Body of pancreas (tissue), 4 donors: ENCODE data around the gene FRMD5. TPM values are rescaled to one million over a fixed set of nuclear protein-coding genes. Genes with fewer than 3 reads are reported as not detected.

Experiments used
- ATAC-seq: fragments of 150-250 bp; one replicate; pipeline ENCODE4 v1.9.1; 2016
- DNase-seq, 4 donors: peaks; one replicate each; pipeline ENCODE4 v3.0.0-alpha.2; 2019
- H3K27ac ChIP-seq, 4 donors: fragments of 200-600 bp; sonication (generic); 1 replicate in 3 of 4; 2 replicates in 1 of 4; pipeline versions ENCODE4 v1.5.1 to v1.6.1; 2016 to 2019; ENCODE audit warnings: mild to moderate bottlenecking in 1 of 4, mixed read lengths in 1 of 4, moderate library complexity in 1 of 4
- H3K27me3 ChIP-seq, 2 donors: fragments of 200-600 bp; sonication (generic); one replicate each; pipeline ENCODE4 v1.6.0; 2016; ENCODE audit warnings: mild to moderate bottlenecking in 1 of 2
- H3K36me3 ChIP-seq, 2 donors: fragments of 200-600 bp; sonication (generic); replicated peaks in 1 of 2; 2 replicates each; pipeline ENCODE4 v1.5.1; 2016; ENCODE audit warnings: low read depth in 2 of 2; ENCODE audit not compliant: insufficient read depth in 1 of 2
- H3K4me1 ChIP-seq: fragments of 200-600 bp; sonication (generic); one replicate; pipeline ENCODE4 v1.6.0; 2016
- H3K4me3 ChIP-seq, 2 donors: fragments of 200-600 bp; sonication (generic); 1 replicate in 1 of 2; 2 replicates in 1 of 2; pipeline ENCODE4 v1.5.1; 2016 to 2019
- H3K9me3 ChIP-seq, 3 donors: fragments of 200-600 bp; sonication (generic); 1 replicate in 2 of 3; 2 replicates in 1 of 3; pipeline ENCODE4 v1.5.1; 2016
- CTCF ChIP-seq, 7 experiments: fragments of 450-650 bp in 4 of 7; fragments of 200-600 bp in 3 of 7; sonication (generic) in 3 of 7; IDR thresholded peaks; one replicate each; pipeline ENCODE4 v1.5.1; 2016 to 2019; ENCODE audit warnings: antibody characterized with exemption in 7 of 7
- POLR2A ChIP-seq, 3 donors: fragments of 450-650 bp; IDR thresholded peaks; one replicate each; pipeline ENCODE4 v1.6.1; 2016; ENCODE audit warnings: antibody characterized with exemption in 3 of 3, mild to moderate bottlenecking in 2 of 3
- WGBS, 2 donors: methylation state at CpG; one replicate each; pipeline ENCODE4 v1.1.5; 2017; 5-methylcytosine and 5-hydroxymethylcytosine counted together
- intact Hi-C: fragments of 100-400 bp; cut with DNase I; formaldehyde crosslinking; loops from one replicate; pipeline ENCODE4 v1.15.1; 2023
- total RNA-seq, 2 donors: library from RNA; depleted of rRNA; stranded (reverse); fragments of >200 nt; gene quantifications; one replicate each; pipeline ENCODE4 v1.1.0, GENCODE V29; 2016

FRMD5 gene
- total RNA-seq, 2 donors from 2014 or later = 1.3 TPM; not detected in 1

DNA sequence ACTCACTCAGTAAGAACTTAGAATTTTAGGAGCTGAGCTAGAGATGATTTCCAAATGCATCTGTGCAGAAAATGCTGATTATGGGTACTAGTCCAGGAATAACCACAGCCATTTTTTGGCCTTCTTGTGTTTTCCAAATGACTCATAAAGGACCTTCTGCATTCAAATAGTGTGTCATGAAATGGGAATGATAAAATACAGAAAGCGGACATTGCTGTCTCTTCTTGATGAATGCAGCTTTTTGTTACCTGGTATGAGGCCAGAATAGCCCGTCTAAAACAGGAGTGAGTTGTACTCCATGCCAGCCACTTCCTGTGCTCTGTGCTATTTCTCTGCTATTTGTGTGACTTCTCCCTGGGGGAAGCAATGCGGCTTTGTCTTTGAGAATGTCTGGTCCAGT, 20.5 kb upstream of the FRMD5 start:
- intact Hi-C loops = no loop called here
- Histone ChIP-seq H3K4me1 (no peaks in the 10 kb centered on the region), H3K27me3 (no peaks in the 10 kb centered on the region), H3K9me3 (no peaks in the 10 kb centered on the region), H3K27ac (no peak overlapping the region), H3K4me3 (no peak overlapping the region), H3K36me3 (no peaks in the 10 kb centered on the region)
- no peak for ATAC-seq
- WGBS, 2 donors = 56 to 59% methylated on average over 3 of the region's 3 CpGs
- TF ChIP-seq POLR2A (IDR thresholded peaks at IDR 0.05) = no peak
- no peak for TF ChIP-seq CTCF (IDR thresholded peaks at IDR 0.05)
- no peak for DNase-seq

- intact Hi-C loops = no loop called here
- ATAC-seq = no peak
- WGBS, 2 donors = 84 to 90% methylated on average over 2 of the region's 2 CpGs
- H3K4me1 ChIP-seq = no peaks in the 10 kb centered on the region
- no peak for DNase-seq
- H3K27me3 ChIP-seq = no peaks in the 10 kb centered on the region
- H3K4me3 ChIP-seq = no peak overlapping the region
- no peak for TF ChIP-seq CTCF (IDR thresholded peaks at IDR 0.05)
- TF ChIP-seq POLR2A (IDR thresholded peaks at IDR 0.05) = no peak
- H3K9me3 ChIP-seq = no peaks in the 10 kb centered on the region
- no peaks in the 10 kb centered on the region for H3K36me3 ChIP-seq
- no peak overlapping the region for H3K27ac ChIP-seq
Measured at GRCh38 chr15:44208956-44209355, 13.9 kb upstream of the FRMD5 start.

- no peaks in the 10 kb centered on the region for H3K36me3 ChIP-seq
- intact Hi-C loops = no loop called here
- ATAC-seq (no peak), DNase-seq (no peak)
- H3K27ac ChIP-seq = no peak overlapping the region
- no peak overlapping the region for H3K4me3 ChIP-seq
- no peaks in the 10 kb centered on the region for H3K27me3 ChIP-seq
- no peaks in the 10 kb centered on the region for H3K9me3 ChIP-seq
- WGBS, 2 donors = 57 to 59% methylated on average over 2 of the region's 2 CpGs
- no peaks in the 10 kb centered on the region for H3K4me1 ChIP-seq
- TF ChIP-seq POLR2A (IDR thresholded peaks at IDR 0.05) (no peak), CTCF (IDR thresholded peaks at IDR 0.05) (no peak)
Measured at GRCh38 chr15:44207643-44208042, 12.6 kb upstream of the FRMD5 start.

- peaks cover 10% of the 10 kb centered on the region for H3K4me1 ChIP-seq
- no peaks in the 10 kb centered on the region for H3K9me3 ChIP-seq
- WGBS, 2 donors = 54 to 59% methylated on average over 3 of the region's 3 CpGs
- H3K36me3 ChIP-seq = no peaks in the 10 kb centered on the region
- intact Hi-C loops = no loop called here
- ATAC-seq (no peak), DNase-seq (no peak)
- H3K27ac ChIP-seq = no peak overlapping the region
- H3K27me3 ChIP-seq = peaks cover 0 to 1% of the 10 kb centered on the region in 2 donors
- H3K4me3 ChIP-seq = no peak overlapping the region
- TF ChIP-seq CTCF (IDR thresholded peaks at IDR 0.05) (no peak), POLR2A (IDR thresholded peaks at IDR 0.05) (no peak)
Measured at GRCh38 chr15:44199393-44199792, 4.3 kb upstream of the FRMD5 start.

GRCh38 chr15:44194323-44195150, 534 bp downstream of the FRMD5 start:
- intact Hi-C loops = no loop called here
- Histone ChIP-seq H3K27me3 (peaks cover 3 to 14% of the 10 kb centered on the region in 2 donors), H3K9me3 (no peaks in the 10 kb centered on the region), H3K36me3 (no peaks in the 10 kb centered on the region), H3K27ac (peak overlapping the region in 2 of 4 donors; percentile 22 to 34), H3K4me1 (peaks cover 17% of the 10 kb centered on the region), H3K4me3 (peak overlapping the region; percentile 14 to 63)
- WGBS, 2 donors = 2 to 10% methylated on average over 12 to 57 of the region's 74 CpGs
- peak; percentile 57 for ATAC-seq
- peak; percentile 8 to 35 (median 28) for DNase-seq
- no peak for TF ChIP-seq CTCF (IDR thresholded peaks at IDR 0.05)
- TF ChIP-seq POLR2A (IDR thresholded peaks at IDR 0.05) = no peak
